A673 (cell line): ENCODE measurements around the gene MED12L. TPM values are rescaled to one million over a fixed set of nuclear protein-coding genes. Genes with fewer than 3 reads are reported as not detected.
"Not testable (repeated sequence)": the region's sequence is repeated elsewhere in the genome, so short reads cannot be mapped to it uniquely, and the experiment has no call there.

Experiments used
- BruUV-seq: library from RNA; stranded (reverse); fragments of 400-500 nt; replicated peaks from 2 replicates; lab custom pipeline; 2021; lab: Mats Ljungman, UMichigan
- CTCF ChIA-PET: fragments of 300-600 bp; sonication (Branson Sonifier 250); formaldehyde crosslinking; loops from one replicate; lab custom pipeline; 2022; ENCODE audit warnings: antibody characterized with exemption; lab: Charles Lee
- POLR2A ChIA-PET: fragments of 300-600 bp; sonication (Branson Sonifier 250); formaldehyde crosslinking; loops from one replicate; lab custom pipeline; 2022; ENCODE audit warnings: antibody characterized with exemption; ENCODE audit not compliant: low non-redundant PET; lab: Charles Lee
- DNase-seq: peaks from one replicate; pipeline ENCODE4 v3.0.0-alpha.2; 2015; ENCODE audit warnings: low spot score
- H3K27ac ChIP-seq: fragments of 200-600 bp; sonication (generic); 2 replicates; pipeline ENCODE4 v1.5.1; 2016; ENCODE audit warnings: mixed run types, low read depth, mild to moderate bottlenecking, mixed read lengths, antibody characterized with exemption, low read length; ENCODE audit not compliant: poor library complexity, severe bottlenecking
- H3K27me3 ChIP-seq: fragments of 200-600 bp; sonication (generic); replicated peaks from 2 replicates; pipeline ENCODE4 v1.6.1; 2017; ENCODE audit warnings: mixed run types, low read depth, mild to moderate bottlenecking, mixed read lengths, antibody characterized with exemption, low read length; ENCODE audit not compliant: insufficient read depth, poor library complexity
- H3K36me3 ChIP-seq: fragments of 200-600 bp; sonication (generic); 2 replicates; pipeline ENCODE4 v1.6.1; 2016; ENCODE audit warnings: mixed run types, mild to moderate bottlenecking, mixed read lengths, antibody characterized with exemption, low read length; ENCODE audit not compliant: insufficient read depth, poor library complexity, severe bottlenecking
- H3K4me1 ChIP-seq: fragments of 200-600 bp; sonication (generic); 2 replicates; pipeline ENCODE4 v1.6.1; 2017; ENCODE audit warnings: mixed run types, mild to moderate bottlenecking, mixed read lengths, antibody characterized with exemption, low read length; ENCODE audit not compliant: insufficient read depth, poor library complexity, severe bottlenecking
- H3K4me3 ChIP-seq: fragments of 200-600 bp; sonication (generic); 2 replicates; pipeline ENCODE4 v1.5.1; 2016; ENCODE audit warnings: low read depth, mixed run types, mild to moderate bottlenecking, mixed read lengths, low read length; ENCODE audit not compliant: poor library complexity, severe bottlenecking
- H3K9me3 ChIP-seq: fragments of 200-600 bp; sonication (generic); 2 replicates; pipeline ENCODE4 v1.6.1; 2016; ENCODE audit warnings: mixed run types, low read depth, mild to moderate bottlenecking, mixed read lengths, antibody characterized with exemption, low read length; ENCODE audit not compliant: poor library complexity, severe bottlenecking
- EZH2 ChIP-seq: fragments of 200-600 bp; sonication (generic); IDR thresholded peaks from 2 replicates; pipeline ENCODE4 v1.6.1; 2017; ENCODE audit warnings: borderline replicate concordance, low read depth, mild to moderate bottlenecking, mixed read lengths, antibody characterized with exemption, low read length; ENCODE audit not compliant: poor library complexity, severe bottlenecking
- intact Hi-C: fragments of 100-400 bp; cut with micrococcal nuclease; formaldehyde crosslinking; loops from one replicate; pipeline ENCODE4 v1.10.0; 2022; ENCODE audit not compliant: unreplicated experiment
- total RNA-seq: library from RNA; stranded (reverse); gene quantifications from 2 replicates; pipeline ENCODE4 v1.2.3, GENCODE V29; 2021
- TF ChIP-seq, protein P1 (sequence below): fragments of 300-800, 200-600 bp; sonication (generic); conservative IDR thresholded peaks from 2 replicates; pipeline ENCODE4 v1.5.1; 2017; ENCODE audit warnings: low read depth, mild to moderate bottlenecking, antibody characterized with exemption, low read length, moderate library complexity, mixed read lengths

The MED12L gene
- total RNA-seq, 1 experiment from 2014 or later = 0.71 TPM

- CTCF ChIA-PET = no interaction called here
- Histone ChIP-seq H3K4me1 (no peaks in the 10 kb centered on the region), H3K4me3 (no peak overlapping the region), H3K27me3 (no peaks in the 10 kb centered on the region), H3K9me3 (no peaks in the 10 kb centered on the region), H3K27ac (no peak overlapping the region), H3K36me3 (no peaks in the 10 kb centered on the region)
- no peak for DNase-seq
- TF ChIP-seq EZH2 = no peak
- TF ChIP-seq, protein P1, sequence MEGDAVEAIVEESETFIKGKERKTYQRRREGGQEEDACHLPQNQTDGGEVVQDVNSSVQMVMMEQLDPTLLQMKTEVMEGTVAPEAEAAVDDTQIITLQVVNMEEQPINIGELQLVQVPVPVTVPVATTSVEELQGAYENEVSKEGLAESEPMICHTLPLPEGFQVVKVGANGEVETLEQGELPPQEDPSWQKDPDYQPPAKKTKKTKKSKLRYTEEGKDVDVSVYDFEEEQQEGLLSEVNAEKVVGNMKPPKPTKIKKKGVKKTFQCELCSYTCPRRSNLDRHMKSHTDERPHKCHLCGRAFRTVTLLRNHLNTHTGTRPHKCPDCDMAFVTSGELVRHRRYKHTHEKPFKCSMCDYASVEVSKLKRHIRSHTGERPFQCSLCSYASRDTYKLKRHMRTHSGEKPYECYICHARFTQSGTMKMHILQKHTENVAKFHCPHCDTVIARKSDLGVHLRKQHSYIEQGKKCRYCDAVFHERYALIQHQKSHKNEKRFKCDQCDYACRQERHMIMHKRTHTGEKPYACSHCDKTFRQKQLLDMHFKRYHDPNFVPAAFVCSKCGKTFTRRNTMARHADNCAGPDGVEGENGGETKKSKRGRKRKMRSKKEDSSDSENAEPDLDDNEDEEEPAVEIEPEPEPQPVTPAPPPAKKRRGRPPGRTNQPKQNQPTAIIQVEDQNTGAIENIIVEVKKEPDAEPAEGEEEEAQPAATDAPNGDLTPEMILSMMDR = peak; percentile 42
- POLR2A ChIA-PET = no interaction called here
- BruUV-seq = no TSS peak
- intact Hi-C loops = loop anchor here (5.0 kb wide), 1 partner anchor 671 kb away; no protein-coding TSS in a partner anchor
Measured at GRCh38 chr3:151166161-151166560, 80.7 kb downstream of the MED12L start.

- Histone ChIP-seq H3K4me3 (no peak overlapping the region), H3K36me3 (no peaks in the 10 kb centered on the region), H3K27ac (no peak overlapping the region), H3K9me3 (no peaks in the 10 kb centered on the region), H3K27me3 (no peaks in the 10 kb centered on the region), H3K4me1 (no peaks in the 10 kb centered on the region)
- TF ChIP-seq, protein P1 = peak; percentile 90
- TF ChIP-seq EZH2 = no peak
- ChIA-PET POLR2A (no interaction called here), CTCF (interaction anchor here (0.5 to 1.5 kb wide), 3 partner anchors 10 to 159 kb away, joined by 4 to 9 read pairs (median 6); no protein-coding TSS in a partner anchor)
- intact Hi-C loops = loop anchor here (1.0 to 5.0 kb wide), 3 partner anchors 115 to 750 kb away; no protein-coding TSS in a partner anchor
- no TSS peak for BruUV-seq
- peak; percentile 72 for DNase-seq
Measured at GRCh38 chr3:151168269-151169094, 83.0 kb downstream of the MED12L start.

DNA sequence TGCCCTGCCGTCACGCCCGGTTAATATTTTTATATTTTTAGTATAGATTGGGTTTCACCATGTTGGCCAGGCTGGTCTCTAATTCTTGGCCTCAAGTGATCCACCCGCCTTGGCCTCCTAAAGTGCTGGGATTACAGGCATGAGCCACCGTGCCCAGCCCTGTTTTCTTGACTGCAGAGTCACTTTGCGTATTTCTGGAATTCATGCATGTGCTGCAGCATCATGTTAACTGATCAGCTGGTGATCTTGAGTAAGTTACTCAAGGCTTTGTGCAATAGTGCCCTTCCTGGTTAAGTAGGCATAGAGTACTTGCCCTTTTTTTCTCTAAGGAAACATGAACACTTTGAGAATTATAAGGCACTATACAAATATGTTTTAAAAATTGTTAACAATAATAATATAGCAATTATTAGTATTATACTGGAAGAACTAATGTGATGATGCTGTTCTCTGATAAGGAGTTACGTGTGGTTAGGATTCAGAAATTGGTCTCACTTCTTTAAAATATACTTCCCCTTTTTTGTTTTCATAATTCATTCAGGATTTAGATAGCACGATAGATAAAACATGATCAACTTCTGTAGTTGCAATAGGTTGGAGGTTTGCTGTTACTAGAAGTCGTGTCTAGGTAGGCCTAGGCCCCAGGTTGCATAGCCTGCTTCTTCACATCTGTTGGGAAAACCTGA lies 83.9 kb downstream of the MED12L start:
- no peaks in the 10 kb centered on the region for H3K4me1 ChIP-seq
- no peaks in the 10 kb centered on the region for H3K9me3 ChIP-seq
- H3K27me3 ChIP-seq = no peaks in the 10 kb centered on the region
- H3K4me3 ChIP-seq = no peak overlapping the region
- TF ChIP-seq, protein P1 = no peak
- no peak for TF ChIP-seq EZH2
- ChIA-PET CTCF (no interaction called here), POLR2A (no interaction called here)
- H3K27ac ChIP-seq = no peak overlapping the region
- DNase-seq = no peak
- no TSS peak for BruUV-seq
- H3K36me3 ChIP-seq = no peaks in the 10 kb centered on the region
- intact Hi-C loops = loop anchor here (2.0 to 5.0 kb wide), 2 partner anchors 668 to 749 kb away; no protein-coding TSS in a partner anchor

DNA sequence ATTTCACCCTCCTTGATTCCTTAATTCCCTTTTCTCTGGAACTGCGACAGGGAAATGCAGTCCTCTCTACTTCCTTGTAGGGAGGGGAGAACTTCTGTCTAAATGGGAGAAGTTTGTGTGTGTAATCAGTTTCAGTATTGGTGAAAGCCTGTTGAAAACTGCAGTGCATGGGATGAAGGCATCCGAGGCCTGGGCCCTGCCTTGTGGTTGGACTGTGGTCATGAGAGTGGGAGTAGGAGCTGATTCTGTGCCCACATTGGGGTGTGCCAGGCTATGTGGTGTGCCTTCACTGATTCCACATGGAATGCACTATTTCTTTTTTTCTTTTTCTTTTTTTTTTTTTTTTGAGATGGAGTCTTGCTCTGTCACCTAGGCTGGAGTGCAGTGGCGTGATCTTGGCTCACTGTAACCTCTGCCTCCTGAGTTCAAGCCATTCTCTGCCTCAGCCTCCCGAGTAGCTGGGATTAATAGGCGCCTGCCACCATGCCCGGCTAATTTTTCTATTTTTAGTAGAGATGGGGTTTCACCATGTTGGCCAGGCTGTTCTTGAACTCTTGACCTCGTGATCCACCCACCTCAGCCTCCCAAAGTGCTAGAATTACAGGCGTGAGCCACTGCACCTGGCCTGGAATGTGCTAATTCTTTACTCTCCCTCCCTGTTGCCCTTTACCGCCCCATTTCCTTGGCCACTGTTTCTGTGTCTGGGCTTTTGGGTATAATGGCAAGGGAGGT lies 84.7 kb downstream of the MED12L start:
- H3K27ac ChIP-seq, H3K9me3 ChIP-seq, DNase-seq, H3K4me1 ChIP-seq, H3K36me3 ChIP-seq, BruUV-seq, CTCF ChIA-PET, POLR2A ChIA-PET, H3K27me3 ChIP-seq, H3K4me3 ChIP-seq: not testable (repeated sequence)
- intact Hi-C loops = loop anchor here (2.0 to 5.0 kb wide), 2 partner anchors 667 to 749 kb away; no protein-coding TSS in a partner anchor
